Body of pancreas (tissue), 4 donors: ENCODE measurements around the gene SOD1.

ENCODE experiments used
- CTCF ChIP-seq, 7 experiments: fragments of 450-650 bp in 4 of 7; fragments of 200-600 bp in 3 of 7; sonication (generic) in 3 of 7; IDR thresholded peaks; one replicate each; pipeline ENCODE4 v1.5.1; 2016 to 2019; ENCODE audit warnings: antibody characterized with exemption in 7 of 7
- POLR2A ChIP-seq, 3 donors: fragments of 450-650 bp; IDR thresholded peaks; one replicate each; pipeline ENCODE4 v1.6.1; 2016; ENCODE audit warnings: antibody characterized with exemption in 3 of 3, mild to moderate bottlenecking in 2 of 3

- no peak for TF ChIP-seq CTCF (IDR thresholded peaks at IDR 0.05)
- TF ChIP-seq POLR2A (IDR thresholded peaks at IDR 0.05), result no peak
These were observed 48.0 kb upstream of the SOD1 start for GRCh38 chr21:31611445-31611844.
